A549 treated with DMSO at 1 μM for 4 hours (cell line): ENCODE data around the gene ING1. TPM values are rescaled to one million over a fixed set of nuclear protein-coding genes. Genes with fewer than 3 reads are reported as not detected.

Experiments
- total RNA-seq: library from RNA; stranded (reverse); fragments of 200-300 nt; extraction: Qiagen RNA extraction; gene quantifications from 5 replicates; pipeline ENCODE4 v1.2.3, GENCODE V29; 2022; ENCODE audit warnings: low read depth

Gene ING1
- 11.1 to 14.1 TPM (median 12.3 TPM) in 5 replicates for total RNA-seq

GRCh38 chr13:110713642-110713952 is at the start of gene ING1:
TSS of gene ING1 (plus strand) at chr13:110713700. CDS start at chr13:110714150, 450 bp downstream.

DNA sequence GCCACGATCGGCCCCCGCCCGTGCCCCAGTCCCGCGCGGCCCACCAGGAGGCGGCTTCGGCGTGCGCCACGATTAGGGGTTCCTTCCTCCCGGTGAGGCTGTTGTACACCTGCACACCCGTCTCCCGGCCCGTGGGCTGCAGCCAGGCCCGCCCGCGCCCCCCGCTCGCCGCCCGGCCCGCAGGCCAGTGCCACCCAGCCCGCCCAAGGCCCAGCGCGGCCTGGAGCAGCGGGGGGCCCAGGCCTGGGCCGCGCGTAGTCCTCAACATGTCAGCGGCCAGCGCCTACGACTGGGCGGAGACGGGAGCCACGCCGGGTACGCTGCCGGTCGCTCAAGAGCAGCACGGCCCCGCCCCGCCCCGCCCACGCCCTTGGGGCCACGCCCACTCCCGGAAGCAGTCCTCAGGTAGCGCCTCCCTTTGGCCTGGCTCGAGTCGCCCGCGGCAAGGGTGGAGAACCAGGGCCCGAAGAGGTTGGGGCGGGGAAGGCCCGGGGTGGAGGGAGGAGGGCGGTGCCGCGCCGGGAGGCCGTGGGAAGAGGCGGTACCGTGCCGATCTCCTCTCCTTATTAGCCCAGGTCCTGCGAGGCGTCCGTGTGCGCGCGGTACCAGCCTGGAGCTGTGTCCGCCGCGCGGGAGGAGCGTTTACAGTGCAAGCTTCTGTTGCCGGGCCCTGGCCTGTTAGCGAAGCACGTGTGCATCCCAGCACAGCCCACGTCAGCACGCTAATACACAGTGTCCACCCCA is 7.5 kb upstream of the ING1 start, which contains the start of gene CARS2:
TSS of gene CARS2 (minus strand) at position 291 of the 744 bp plus-strand sequence. CDS start at position 268, 23 bp downstream.

Other genes with a start within 250 kb of the ING1 start
- gene RAB20, start 152.0 kb upstream of the ING1 start, total RNA-seq, result 0.69 to 1.6 TPM (median 1.1 TPM) in 5 replicates
- 13.2 to 19.0 TPM (median 17.7 TPM) in 5 replicates for gene NAXD, start 98.2 kb upstream of the ING1 start, total RNA-seq
- gene CARS2, start 7.6 kb upstream of the ING1 start, total RNA-seq, result 48.7 to 62.9 TPM (median 54.5 TPM) in 5 replicates
- 47.8 to 61.3 TPM (median 59.3 TPM) in 5 replicates for gene ANKRD10, start 201.4 kb downstream of the ING1 start, total RNA-seq